Neural cell (in vitro differentiated cells): Measurements from ENCODE around the gene PRODH2. TPM values are rescaled to one million over a fixed set of nuclear protein-coding genes. Genes with fewer than 3 reads are reported as not detected.

Source experiments
- H2AFZ ChIP-seq: fragments of 200-600, 300-800 bp; sonication (generic), shearing (Covaris generic); 2 replicates; pipeline ENCODE4 v1.6.0; 2014; ENCODE audit warnings: low read depth, mild to moderate bottlenecking, antibody characterized with exemption, low read length, moderate library complexity
- H3F3A ChIP-seq: fragments of 200-600 bp; shearing (Covaris generic); 2 replicates; pipeline ENCODE4 v1.6.1; 2016; ENCODE audit warnings: mild to moderate bottlenecking, moderate library complexity, mixed read lengths, antibody characterized with exemption, low read length; ENCODE audit not compliant: insufficient read depth, poor library complexity, severe bottlenecking
- H3K27ac ChIP-seq: fragments of 200-600, 300-800 bp; sonication (generic), shearing (Covaris generic); 2 replicates; pipeline ENCODE4 v1.5.1; 2014; ENCODE audit warnings: mild to moderate bottlenecking, low read length, moderate library complexity
- H3K27me3 ChIP-seq: fragments of 300-800, 200-600 bp; sonication (generic), shearing (Covaris generic); 2 replicates; pipeline ENCODE4 v1.6.0; 2014; ENCODE audit warnings: mild to moderate bottlenecking, low read depth, low read length, moderate library complexity; ENCODE audit not compliant: insufficient read depth
- H3K36me3 ChIP-seq: fragments of 300-800, 200-600 bp; sonication (generic), shearing (Covaris generic); 2 replicates; pipeline ENCODE4 v1.5.1; 2014; ENCODE audit warnings: mild to moderate bottlenecking, antibody characterized with exemption, low read length, moderate library complexity; ENCODE audit not compliant: insufficient read depth
- H3K4me2 ChIP-seq: fragments of 300-800, 200-600 bp; sonication (generic), shearing (Covaris generic); 2 replicates; pipeline ENCODE4 v1.6.0; 2014; ENCODE audit warnings: mild to moderate bottlenecking, low read length
- H3K4me3 ChIP-seq: fragments of 300-800, 200-600 bp; sonication (generic), shearing (Covaris generic); 2 replicates; pipeline ENCODE4 v1.5.1; 2014; ENCODE audit warnings: mild to moderate bottlenecking, low read length, moderate library complexity
- H3K79me2 ChIP-seq: fragments of 200-600 bp; shearing (Covaris generic); replicated peaks from 2 replicates; pipeline ENCODE4 v1.6.0; 2014; ENCODE audit warnings: mild to moderate bottlenecking, low read length, moderate library complexity; ENCODE audit not compliant: insufficient read depth
- H3K9ac ChIP-seq: fragments of 300-800, 200-600 bp; sonication (generic), shearing (Covaris generic); 2 replicates; pipeline ENCODE4 v1.6.1; 2016; ENCODE audit warnings: mild to moderate bottlenecking, low read length, mixed read lengths
- H3K9me2 ChIP-seq: fragments of 200-600 bp; shearing (Covaris generic); 2 replicates; pipeline ENCODE4 v1.6.1; 2016; ENCODE audit warnings: mild to moderate bottlenecking, low read length, mixed read lengths; ENCODE audit not compliant: insufficient read depth
- H3K9me3 ChIP-seq: fragments of 200-600, 300-800 bp; sonication (generic), shearing (Covaris generic); 2 replicates; pipeline ENCODE4 v1.6.1; 2016; ENCODE audit warnings: mild to moderate bottlenecking, mixed run types, low read length, moderate library complexity, mixed read lengths
- H4K20me1 ChIP-seq: fragments of 200-600 bp; shearing (Covaris generic); 2 replicates; pipeline ENCODE4 v1.6.1; 2016; ENCODE audit warnings: mild to moderate bottlenecking, mixed run types; ENCODE audit not compliant: insufficient read depth
- EP300 ChIP-seq: fragments of 450-650 bp; conservative IDR thresholded peaks from 2 replicates; pipeline ENCODE4 v1.6.1; 2014; ENCODE audit warnings: antibody characterized with exemption, mild to moderate bottlenecking, moderate library complexity; ENCODE audit not compliant: poor library complexity, severe bottlenecking
- EZH2 ChIP-seq: fragments of 200-600, 300-800 bp; shearing (Covaris generic), sonication (generic); IDR thresholded peaks from 2 replicates; pipeline ENCODE4 v1.6.1; 2014; ENCODE audit warnings: antibody characterized with exemption, low read length, borderline replicate concordance, mild to moderate bottlenecking; ENCODE audit not compliant: insufficient read depth, poor library complexity, severe bottlenecking
- MXI1 ChIP-seq: fragments of 450-650 bp; conservative IDR thresholded peaks from 2 replicates; pipeline ENCODE4 v1.6.1; 2014; ENCODE audit warnings: antibody characterized with exemption, mild to moderate bottlenecking; ENCODE audit not compliant: poor library complexity, severe bottlenecking
- POLR2AphosphoS5 ChIP-seq: IDR thresholded peaks from 2 replicates; pipeline ENCODE4 v1.6.1; 2012
- RAD21 ChIP-seq: fragments of 450-650 bp; conservative IDR thresholded peaks from 2 replicates; pipeline ENCODE4 v1.6.1; 2014; ENCODE audit warnings: antibody characterized with exemption, mild to moderate bottlenecking, moderate library complexity
- SMC3 ChIP-seq: fragments of 450-650 bp; conservative IDR thresholded peaks from 2 replicates; pipeline ENCODE4 v1.6.1; 2014; ENCODE audit warnings: antibody characterized with exemption, mild to moderate bottlenecking, moderate library complexity; ENCODE audit not compliant: poor library complexity
- TAF1 ChIP-seq: IDR thresholded peaks from 2 replicates; pipeline ENCODE4 v1.6.1; 2012; ENCODE audit warnings: low read depth
- polyA plus RNA-seq: library from polyadenylated mRNA; depleted of rRNA; stranded (reverse); fragments of >200 nt; gene quantifications from 2 replicates; pipeline ENCODE4 v1.2.3, GENCODE V29; 2014
- TF ChIP-seq, protein P1 (sequence below): fragments of 450-650 bp; IDR thresholded peaks from 2 replicates; pipeline ENCODE4 v1.5.1; 2014; ENCODE audit warnings: antibody characterized with exemption, mild to moderate bottlenecking, moderate library complexity; ENCODE audit not compliant: poor library complexity, severe bottlenecking
- TF ChIP-seq, protein P2 (sequence below): IDR thresholded peaks from 2 replicates; pipeline ENCODE4 v1.6.1; 2012; ENCODE audit warnings: borderline replicate concordance

Gene PRODH2
- polyA plus RNA-seq, 1 donor from 2014 or later = not detected

DNA sequence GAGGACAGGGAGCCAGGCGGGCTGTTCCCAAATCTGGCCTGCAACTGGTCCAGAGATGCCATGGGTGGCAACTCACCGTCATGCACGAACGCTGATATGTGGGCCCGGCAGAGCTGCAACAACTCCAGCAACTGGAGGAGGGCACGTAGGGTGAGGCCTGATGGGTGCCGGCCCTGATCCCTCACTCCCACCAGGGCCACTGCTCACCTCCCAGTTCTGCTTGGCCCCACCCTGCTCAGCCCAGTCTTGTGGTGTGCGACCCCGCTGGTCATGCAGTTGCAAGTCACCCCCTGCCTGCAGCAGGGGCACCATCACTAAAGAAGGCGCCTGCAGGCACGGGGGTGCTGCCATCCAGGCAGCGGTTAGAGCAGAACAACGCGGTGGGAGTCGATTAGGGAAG lies 20.3 kb downstream of the PRODH2 start:
- H3K27ac ChIP-seq = no peak overlapping the region
- no peak overlapping the region for H3K4me2 ChIP-seq
- no peaks in the 10 kb centered on the region for H3K36me3 ChIP-seq
- H2AFZ ChIP-seq = no peak overlapping the region
- no peaks in the 10 kb centered on the region for H3K9me3 ChIP-seq
- H3K79me2 ChIP-seq = no peaks in the 10 kb centered on the region
- no peaks in the 10 kb centered on the region for H3K9me2 ChIP-seq
- H3F3A ChIP-seq = no peaks in the 10 kb centered on the region
- TF ChIP-seq, protein P1, sequence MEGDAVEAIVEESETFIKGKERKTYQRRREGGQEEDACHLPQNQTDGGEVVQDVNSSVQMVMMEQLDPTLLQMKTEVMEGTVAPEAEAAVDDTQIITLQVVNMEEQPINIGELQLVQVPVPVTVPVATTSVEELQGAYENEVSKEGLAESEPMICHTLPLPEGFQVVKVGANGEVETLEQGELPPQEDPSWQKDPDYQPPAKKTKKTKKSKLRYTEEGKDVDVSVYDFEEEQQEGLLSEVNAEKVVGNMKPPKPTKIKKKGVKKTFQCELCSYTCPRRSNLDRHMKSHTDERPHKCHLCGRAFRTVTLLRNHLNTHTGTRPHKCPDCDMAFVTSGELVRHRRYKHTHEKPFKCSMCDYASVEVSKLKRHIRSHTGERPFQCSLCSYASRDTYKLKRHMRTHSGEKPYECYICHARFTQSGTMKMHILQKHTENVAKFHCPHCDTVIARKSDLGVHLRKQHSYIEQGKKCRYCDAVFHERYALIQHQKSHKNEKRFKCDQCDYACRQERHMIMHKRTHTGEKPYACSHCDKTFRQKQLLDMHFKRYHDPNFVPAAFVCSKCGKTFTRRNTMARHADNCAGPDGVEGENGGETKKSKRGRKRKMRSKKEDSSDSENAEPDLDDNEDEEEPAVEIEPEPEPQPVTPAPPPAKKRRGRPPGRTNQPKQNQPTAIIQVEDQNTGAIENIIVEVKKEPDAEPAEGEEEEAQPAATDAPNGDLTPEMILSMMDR = no peak
- TF ChIP-seq EZH2 (no peak), SMC3 (no peak), TAF1 (no peak), POLR2AphosphoS5 (no peak), RAD21 (no peak), MXI1 (no peak), EP300 (no peak)
- TF ChIP-seq, protein P2, sequence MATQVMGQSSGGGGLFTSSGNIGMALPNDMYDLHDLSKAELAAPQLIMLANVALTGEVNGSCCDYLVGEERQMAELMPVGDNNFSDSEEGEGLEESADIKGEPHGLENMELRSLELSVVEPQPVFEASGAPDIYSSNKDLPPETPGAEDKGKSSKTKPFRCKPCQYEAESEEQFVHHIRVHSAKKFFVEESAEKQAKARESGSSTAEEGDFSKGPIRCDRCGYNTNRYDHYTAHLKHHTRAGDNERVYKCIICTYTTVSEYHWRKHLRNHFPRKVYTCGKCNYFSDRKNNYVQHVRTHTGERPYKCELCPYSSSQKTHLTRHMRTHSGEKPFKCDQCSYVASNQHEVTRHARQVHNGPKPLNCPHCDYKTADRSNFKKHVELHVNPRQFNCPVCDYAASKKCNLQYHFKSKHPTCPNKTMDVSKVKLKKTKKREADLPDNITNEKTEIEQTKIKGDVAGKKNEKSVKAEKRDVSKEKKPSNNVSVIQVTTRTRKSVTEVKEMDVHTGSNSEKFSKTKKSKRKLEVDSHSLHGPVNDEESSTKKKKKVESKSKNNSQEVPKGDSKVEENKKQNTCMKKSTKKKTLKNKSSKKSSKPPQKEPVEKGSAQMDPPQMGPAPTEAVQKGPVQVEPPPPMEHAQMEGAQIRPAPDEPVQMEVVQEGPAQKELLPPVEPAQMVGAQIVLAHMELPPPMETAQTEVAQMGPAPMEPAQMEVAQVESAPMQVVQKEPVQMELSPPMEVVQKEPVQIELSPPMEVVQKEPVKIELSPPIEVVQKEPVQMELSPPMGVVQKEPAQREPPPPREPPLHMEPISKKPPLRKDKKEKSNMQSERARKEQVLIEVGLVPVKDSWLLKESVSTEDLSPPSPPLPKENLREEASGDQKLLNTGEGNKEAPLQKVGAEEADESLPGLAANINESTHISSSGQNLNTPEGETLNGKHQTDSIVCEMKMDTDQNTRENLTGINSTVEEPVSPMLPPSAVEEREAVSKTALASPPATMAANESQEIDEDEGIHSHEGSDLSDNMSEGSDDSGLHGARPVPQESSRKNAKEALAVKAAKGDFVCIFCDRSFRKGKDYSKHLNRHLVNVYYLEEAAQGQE = no peak
- no peak overlapping the region for H3K9ac ChIP-seq
- H3K27me3 ChIP-seq = peaks cover 13% of the 10 kb centered on the region
- H3K4me3 ChIP-seq = no peak overlapping the region
- H4K20me1 ChIP-seq = no peaks in the 10 kb centered on the region

DNA sequence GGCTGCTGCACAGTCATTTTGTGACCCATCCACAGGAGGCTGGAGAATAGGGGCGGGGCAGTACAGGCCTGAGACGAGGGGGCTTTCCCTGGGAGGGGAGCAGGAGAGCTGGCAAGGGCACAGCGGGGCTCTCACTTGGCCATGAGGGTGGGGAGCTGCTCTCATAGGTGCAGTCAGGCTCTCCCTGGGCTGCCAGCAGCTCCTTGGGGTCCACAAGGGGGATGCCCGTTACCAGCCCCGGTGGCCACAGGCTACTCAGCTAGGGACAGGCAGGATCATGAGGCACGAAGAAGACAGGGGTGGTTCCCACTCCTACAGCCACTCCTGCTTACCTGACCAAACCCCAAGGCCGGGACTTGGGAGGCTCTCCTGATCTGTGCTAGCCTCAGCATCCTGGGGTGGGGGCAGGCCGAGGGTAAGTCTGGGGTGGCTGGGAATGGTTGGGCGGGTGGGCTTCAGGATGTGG lies 20.8 kb downstream of the PRODH2 start:
- no peaks in the 10 kb centered on the region for H3K9me3 ChIP-seq
- H3K4me3 ChIP-seq = no peak overlapping the region
- no peak overlapping the region for H2AFZ ChIP-seq
- H3F3A ChIP-seq = no peaks in the 10 kb centered on the region
- H3K4me2 ChIP-seq = no peak overlapping the region
- no peaks in the 10 kb centered on the region for H3K9me2 ChIP-seq
- no peak overlapping the region for H3K9ac ChIP-seq
- no peaks in the 10 kb centered on the region for H3K36me3 ChIP-seq
- no peaks in the 10 kb centered on the region for H4K20me1 ChIP-seq
- H3K79me2 ChIP-seq = no peaks in the 10 kb centered on the region
- TF ChIP-seq RAD21 (no peak), EZH2 (no peak), TAF1 (no peak), SMC3 (no peak), POLR2AphosphoS5 (no peak), EP300 (no peak), MXI1 (no peak)
- TF ChIP-seq, protein P1 = no peak
- TF ChIP-seq, protein P2 = no peak
- peaks cover 9% of the 10 kb centered on the region for H3K27me3 ChIP-seq
- no peak overlapping the region for H3K27ac ChIP-seq
